Measurements from ENCODE around the gene NDUFB11. TPM values are rescaled to one million over a fixed set of nuclear protein-coding genes. Genes with fewer than 3 reads are reported as not detected.

NDUFB11 gene
- 10 to 100 TPM; 72.3 to 94.4 TPM for total RNA-seq

- Mint-ChIP-seq H3K9me3 (no peaks in the 10 kb centered on the region), H3K36me3 (ENCODE audit: low read depth) (peaks cover 80% of the 10 kb centered on the region)
Measured at GRCh38 chrX:47144626-47145394, at the start of gene NDUFB11, which contains the start of gene RBM10. TSS of gene NDUFB11 (minus strand) at chrX:47144702. CDS start at chrX:47144679, 23 bp downstream. TSS of gene RBM10 (plus strand) at chrX:47145221. CDS start at chrX:47147482, 2,261 bp downstream.

DNA sequence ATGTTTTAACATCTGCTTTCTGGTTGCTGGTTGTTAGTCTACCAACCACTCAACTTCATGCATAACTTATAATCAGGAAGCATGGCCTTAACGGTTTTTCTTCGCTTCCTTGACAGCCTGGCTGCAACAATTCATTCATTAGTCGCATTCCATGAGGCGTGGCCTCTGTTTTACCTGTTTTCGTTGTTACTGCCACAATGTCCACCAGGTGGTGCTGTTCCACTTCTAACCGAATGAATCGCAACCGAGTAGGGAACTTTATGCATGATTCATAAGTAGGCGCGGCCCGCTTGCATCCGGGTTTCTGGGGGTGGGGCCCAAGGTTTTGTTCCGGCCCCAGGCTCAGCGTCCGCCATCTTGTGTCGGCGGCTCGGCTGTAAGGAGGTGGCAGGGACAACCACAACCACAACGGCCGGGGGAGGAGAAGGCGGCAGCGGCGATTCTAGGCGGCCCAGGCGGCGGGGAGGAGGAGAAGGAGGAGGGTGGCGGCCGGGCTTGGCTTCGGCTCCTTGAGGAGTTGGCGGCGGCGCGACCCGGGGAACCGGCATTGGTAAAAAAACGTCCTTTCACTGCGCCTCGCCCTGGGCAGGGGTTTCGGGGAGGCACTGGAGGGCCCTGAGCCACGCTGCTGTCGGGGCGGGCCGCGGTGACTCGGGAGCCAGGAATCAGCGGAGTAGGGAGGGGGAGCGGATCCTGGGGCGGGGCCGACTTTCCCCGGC, 49.1 kb upstream of the NDUFB11 start, which contains the start of gene UBA1:
TSS of gene UBA1 (plus strand) at position 355 of the 719 bp plus-strand sequence. CDS start 4,974 bp downstream, outside the sequence.
- Mint-ChIP-seq H3K9me3 (no peaks in the 10 kb centered on the region), H3K4me3 (peak within 1 kb of the TSS; percentile 94), H3K27ac (peak within 1 kb of the TSS; percentile 96), H3K4me1 (peaks cover 24% of the 10 kb centered on the region), H3K27me3 (no peaks in the 10 kb centered on the region), H3K36me3 (ENCODE audit: low read depth) (peaks cover 62% of the 10 kb centered on the region)
- ATAC-seq (replicated peaks): peak; percentile 79

More at GRCh38 chrX:47144626-47145394, at the start of gene NDUFB11, which contains the start of gene RBM10:
- peak; percentile 94 for ATAC-seq (replicated peaks)
- Mint-ChIP-seq H3K4me1 (peaks cover 11% of the 10 kb centered on the region), H3K27ac (peak within 1 kb of the TSS; percentile 100), H3K4me3 (peak within 1 kb of the TSS; percentile 99), H3K27me3 (no peaks in the 10 kb centered on the region)

DNA sequence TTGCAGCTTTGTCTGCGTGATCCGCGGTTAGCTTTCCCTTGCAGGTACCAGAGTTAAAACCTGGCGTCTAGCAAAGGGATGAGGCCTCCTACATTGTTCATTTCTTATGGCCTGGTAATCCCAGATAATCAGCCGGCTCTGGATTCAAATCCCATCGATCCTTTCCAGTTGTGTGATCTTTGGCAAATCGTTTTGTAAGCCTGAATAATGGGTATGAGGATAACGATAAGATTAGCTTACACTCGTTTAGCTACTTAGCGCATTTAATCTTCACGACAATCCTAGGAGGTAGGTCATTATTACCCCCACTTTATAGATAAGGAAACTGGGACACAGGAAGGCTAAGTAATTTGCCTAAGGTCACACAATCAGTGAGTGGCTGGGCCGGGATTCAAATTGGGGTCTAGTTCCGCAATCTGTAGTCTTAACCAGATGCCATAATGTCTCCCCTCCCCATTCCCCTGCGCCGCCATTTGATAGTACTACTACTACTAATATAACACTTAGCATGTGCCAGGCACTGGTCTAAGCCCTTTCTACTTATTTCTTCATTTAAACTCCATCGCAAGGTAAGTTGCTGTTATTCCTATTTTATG, 47.4 kb upstream of the NDUFB11 start:
- no peak for ATAC-seq (replicated peaks)
- Mint-ChIP-seq H3K27me3 (no peaks in the 10 kb centered on the region), H3K36me3 (ENCODE audit: low read depth) (peaks cover 46% of the 10 kb centered on the region), H3K4me3 (peak overlapping the region; percentile 94), H3K27ac (peak overlapping the region; percentile 94), H3K4me1 (peaks cover 28% of the 10 kb centered on the region), H3K9me3 (no peaks in the 10 kb centered on the region)

GRCh38 chrX:47191331-47191730, 46.8 kb upstream of the NDUFB11 start:
- peak overlapping the region; percentile 94 for H3K27ac Mint-ChIP-seq
- no peaks in the 10 kb centered on the region for H3K27me3 Mint-ChIP-seq
- peaks cover 25% of the 10 kb centered on the region for H3K4me1 Mint-ChIP-seq
- peak; percentile 22 for ATAC-seq (replicated peaks)
- H3K4me3 Mint-ChIP-seq: peak overlapping the region; percentile 94
- H3K36me3 Mint-ChIP-seq (ENCODE audit: low read depth): peaks cover 46% of the 10 kb centered on the region
- no peaks in the 10 kb centered on the region for H3K9me3 Mint-ChIP-seq

- Mint-ChIP-seq H3K4me3 (peak overlapping the region; percentile 94), H3K27ac (peak overlapping the region; percentile 94), H3K27me3 (no peaks in the 10 kb centered on the region), H3K9me3 (no peaks in the 10 kb centered on the region), H3K4me1 (peaks cover 18% of the 10 kb centered on the region), H3K36me3 (ENCODE audit: low read depth) (peaks cover 44% of the 10 kb centered on the region)
- peak; percentile 78 for ATAC-seq (replicated peaks)
Measured at GRCh38 chrX:47190445-47191269, 46.2 kb upstream of the NDUFB11 start.

DNA sequence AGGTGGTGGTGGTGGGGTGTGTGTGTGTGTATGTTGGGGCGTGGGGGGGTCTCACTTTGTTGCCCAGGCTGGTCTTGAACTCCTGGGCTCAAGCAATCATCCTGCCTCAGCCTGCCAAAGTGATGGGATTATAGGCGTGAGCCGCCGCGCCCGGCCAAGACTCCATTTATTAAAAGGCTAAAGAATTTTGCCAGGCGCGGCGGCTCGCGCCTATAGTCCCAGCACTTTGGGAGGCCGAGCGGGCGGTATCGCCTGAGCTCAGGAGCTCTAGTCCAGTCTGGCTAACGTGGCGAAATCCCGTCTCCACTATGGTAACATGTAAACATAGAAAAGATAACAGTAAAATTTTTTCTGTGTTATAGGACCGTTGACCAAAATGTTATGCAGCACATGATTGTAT, 45.4 kb upstream of the NDUFB11 start:
- Mint-ChIP-seq H3K4me3 (no peak overlapping the region), H3K9me3 (no peaks in the 10 kb centered on the region), H3K27ac (no peak overlapping the region), H3K27me3 (no peaks in the 10 kb centered on the region), H3K36me3 (ENCODE audit: low read depth) (peaks cover 44% of the 10 kb centered on the region), H3K4me1 (peaks cover 17% of the 10 kb centered on the region)
- ATAC-seq (replicated peaks): no peak

DNA sequence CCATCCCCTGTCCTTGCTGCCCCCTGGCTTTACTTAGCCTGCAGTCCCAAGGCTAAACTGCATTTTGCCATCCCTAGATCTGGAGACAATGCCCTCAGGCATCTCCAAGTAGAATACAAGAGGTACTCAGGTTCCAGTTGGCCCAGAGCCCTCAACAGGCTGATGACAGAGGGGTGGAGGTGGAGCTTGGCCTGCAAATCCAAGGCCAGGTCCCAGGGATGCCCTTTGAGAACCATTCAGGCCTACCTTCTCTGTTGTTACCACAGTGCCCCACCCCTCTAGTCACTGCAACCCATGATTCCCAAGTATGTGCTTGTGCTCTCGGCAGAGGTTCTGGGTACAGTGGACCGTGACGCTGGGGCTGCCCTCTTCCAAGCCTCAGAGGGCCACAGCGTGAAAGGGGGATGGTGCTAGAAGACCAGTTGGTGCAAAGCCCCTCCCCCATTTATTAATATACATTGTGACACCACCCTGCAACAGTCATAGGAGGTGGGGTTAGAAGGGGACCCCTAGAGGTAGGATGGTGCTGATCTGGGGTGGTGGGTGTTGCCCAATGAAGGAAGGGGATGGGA, 42.7 kb upstream of the NDUFB11 start:
- ATAC-seq (replicated peaks): no peak
- Mint-ChIP-seq H3K4me3 (no peak overlapping the region), H3K27me3 (no peaks in the 10 kb centered on the region), H3K36me3 (ENCODE audit: low read depth) (peaks cover 41% of the 10 kb centered on the region), H3K9me3 (no peaks in the 10 kb centered on the region), H3K27ac (no peak overlapping the region), H3K4me1 (peaks cover 9% of the 10 kb centered on the region)

GRCh38 chrX:47186096-47186740, 41.7 kb upstream of the NDUFB11 start:
- Mint-ChIP-seq H3K27me3 (no peaks in the 10 kb centered on the region), H3K27ac (no peak overlapping the region), H3K4me3 (no peak overlapping the region), H3K36me3 (ENCODE audit: low read depth) (peaks cover 51% of the 10 kb centered on the region), H3K4me1 (peaks cover 9% of the 10 kb centered on the region), H3K9me3 (no peaks in the 10 kb centered on the region)
- ATAC-seq (replicated peaks): no peak

DNA sequence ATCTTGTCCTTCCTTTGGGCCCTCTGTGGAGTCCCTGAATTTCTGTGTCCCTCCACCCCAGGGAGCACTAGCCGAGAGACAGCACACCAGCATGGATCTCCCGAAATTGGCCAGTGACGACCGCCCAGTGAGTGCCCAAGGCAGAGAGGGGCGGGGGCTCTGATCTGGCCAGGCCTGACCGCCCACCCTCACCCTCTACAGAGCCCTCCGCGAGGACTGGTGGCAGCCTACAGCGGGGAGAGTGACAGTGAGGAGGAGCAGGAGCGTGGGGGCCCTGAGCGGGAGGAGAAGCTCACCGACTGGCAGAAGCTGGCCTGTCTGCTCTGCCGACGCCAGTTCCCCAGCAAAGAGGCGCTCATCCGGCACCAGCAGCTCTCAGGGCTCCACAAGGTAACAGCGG, 40.7 kb upstream of the NDUFB11 start:
- H3K36me3 Mint-ChIP-seq (ENCODE audit: low read depth): peaks cover 59% of the 10 kb centered on the region
- no peaks in the 10 kb centered on the region for H3K9me3 Mint-ChIP-seq
- no peak overlapping the region for H3K27ac Mint-ChIP-seq

DNA sequence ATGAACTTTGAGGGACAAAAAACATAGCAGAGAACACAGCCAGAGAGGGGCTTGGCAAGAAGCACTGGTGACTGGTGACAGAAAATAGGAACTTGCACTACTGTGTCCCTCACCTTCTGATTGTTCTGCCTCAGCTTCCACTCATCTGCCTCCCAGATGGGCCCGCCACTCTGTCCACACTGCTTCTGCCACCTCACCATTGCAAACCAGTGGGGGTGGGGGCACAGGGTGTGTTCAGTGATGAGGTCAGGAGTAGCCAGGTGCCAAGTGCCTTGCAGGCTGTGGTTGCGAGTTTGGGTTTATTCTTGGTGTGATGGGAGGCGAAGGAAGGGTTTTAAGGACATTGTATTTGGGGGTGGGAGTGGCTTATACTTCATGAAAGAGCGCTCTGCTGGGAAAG, 40.0 kb upstream of the NDUFB11 start:
- H3K27ac Mint-ChIP-seq: no peak overlapping the region
- H3K36me3 Mint-ChIP-seq (ENCODE audit: low read depth): peaks cover 61% of the 10 kb centered on the region
- ATAC-seq (replicated peaks): no peak
- H3K4me3 Mint-ChIP-seq: no peak overlapping the region
- H3K9me3 Mint-ChIP-seq: no peaks in the 10 kb centered on the region
- no peaks in the 10 kb centered on the region for H3K27me3 Mint-ChIP-seq
- H3K4me1 Mint-ChIP-seq: peaks cover 9% of the 10 kb centered on the region

More for the DNA sequence above, 40.7 kb upstream of the NDUFB11 start:
- no peak overlapping the region for H3K4me3 Mint-ChIP-seq
- H3K4me1 Mint-ChIP-seq: peaks cover 9% of the 10 kb centered on the region
- no peaks in the 10 kb centered on the region for H3K27me3 Mint-ChIP-seq
- ATAC-seq (replicated peaks): no peak

DNA sequence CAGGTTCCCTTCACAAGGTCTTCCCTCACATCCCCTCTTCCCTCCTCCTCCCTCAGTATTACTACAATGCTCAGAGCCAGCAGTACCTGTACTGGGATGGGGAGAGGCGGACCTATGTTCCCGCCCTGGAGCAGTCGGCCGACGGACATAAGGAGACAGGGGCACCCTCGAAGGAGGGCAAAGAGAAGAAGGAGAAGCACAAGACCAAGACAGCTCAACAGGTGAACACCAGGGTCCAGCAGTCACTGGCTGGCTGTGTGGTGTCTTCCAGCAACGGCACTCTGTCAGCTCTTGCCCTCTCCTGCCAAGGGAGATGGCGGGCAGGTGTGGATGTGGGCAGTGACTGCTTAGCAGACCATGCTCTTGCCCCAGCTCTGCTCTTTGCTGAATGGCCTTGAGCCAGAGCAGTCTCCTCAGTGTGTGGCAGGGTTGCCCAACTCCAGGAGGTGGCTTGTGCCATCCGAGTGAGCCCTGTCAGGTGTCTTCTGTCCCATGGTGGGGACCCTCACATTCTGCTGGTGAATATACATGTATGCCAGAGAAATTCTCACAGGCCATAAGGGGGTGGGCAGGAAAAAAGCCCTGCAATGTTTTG, 37.7 kb upstream of the NDUFB11 start:
- Mint-ChIP-seq H3K27me3 (no peaks in the 10 kb centered on the region), H3K36me3 (ENCODE audit: low read depth) (peaks cover 84% of the 10 kb centered on the region), H3K4me3 (no peak overlapping the region), H3K9me3 (no peaks in the 10 kb centered on the region), H3K4me1 (no peaks in the 10 kb centered on the region), H3K27ac (no peak overlapping the region)
- no peak for ATAC-seq (replicated peaks)

- Mint-ChIP-seq H3K27me3 (no peaks in the 10 kb centered on the region), H3K4me3 (no peak overlapping the region), H3K36me3 (ENCODE audit: low read depth) (peaks cover 86% of the 10 kb centered on the region), H3K27ac (no peak overlapping the region), H3K4me1 (peaks cover 6% of the 10 kb centered on the region), H3K9me3 (no peaks in the 10 kb centered on the region)
- no peak for ATAC-seq (replicated peaks)
Measured at GRCh38 chrX:47181301-47181700, 36.8 kb upstream of the NDUFB11 start.

DNA sequence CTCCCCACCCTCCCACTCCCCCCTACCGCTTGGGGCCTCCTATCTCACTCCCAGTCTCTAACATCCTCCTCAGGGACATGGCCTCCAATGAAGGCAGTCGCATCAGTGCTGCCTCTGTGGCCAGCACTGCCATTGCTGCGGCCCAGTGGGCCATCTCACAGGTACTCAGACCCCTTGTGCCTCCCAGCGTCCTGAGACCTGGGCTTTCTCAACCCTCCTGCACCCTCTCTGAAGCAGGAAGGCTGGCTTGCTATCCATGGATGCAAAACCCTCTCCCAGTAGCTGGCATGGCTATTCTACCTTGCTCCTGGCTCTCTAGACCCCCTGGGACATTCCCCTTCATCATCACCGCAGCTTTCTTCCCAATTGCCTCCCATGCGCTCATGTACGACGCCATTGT, 35.8 kb upstream of the NDUFB11 start:
- no peak overlapping the region for H3K27ac Mint-ChIP-seq
- H3K4me1 Mint-ChIP-seq: peaks cover 7% of the 10 kb centered on the region
- H3K4me3 Mint-ChIP-seq: no peak overlapping the region
- H3K27me3 Mint-ChIP-seq: no peaks in the 10 kb centered on the region
- no peaks in the 10 kb centered on the region for H3K9me3 Mint-ChIP-seq
- ATAC-seq (replicated peaks): no peak
- H3K36me3 Mint-ChIP-seq (ENCODE audit: low read depth): peaks cover 87% of the 10 kb centered on the region
